ENCODE results near the gene SELENOH.

DNA sequence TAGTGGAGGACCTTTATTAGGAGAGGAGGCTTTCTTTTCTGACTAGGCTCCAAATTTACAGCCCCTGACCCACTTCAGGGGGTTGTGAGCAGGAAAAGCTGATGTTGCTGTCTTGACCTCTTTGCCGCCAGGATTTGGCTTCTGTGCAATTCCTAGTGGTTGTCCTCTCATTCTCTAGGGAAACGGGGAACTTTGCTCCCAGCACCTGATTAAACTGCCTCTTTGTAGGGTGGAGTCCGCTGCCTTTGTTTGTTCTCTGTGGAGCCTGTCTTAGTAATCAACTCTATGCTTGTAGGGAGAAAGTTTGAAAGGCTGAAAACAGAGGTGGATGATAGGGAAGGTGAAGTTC lies 36.7 kb downstream of the SELENOH start:
- no peak for TF ChIP-seq TAF1 (IDR thresholded peaks at IDR 0.05; ENCODE audit: borderline replicate concordance, insufficient read depth, low read length)
- TF ChIP-seq POLR2AphosphoS5 (IDR thresholded peaks at IDR 0.05; ENCODE audit: low read depth, low read length) = no peak
- no peak for TF ChIP-seq REST (IDR thresholded peaks at IDR 0.05; ENCODE audit: insufficient read depth in 1 of 2, low read depth in 2 of 2, low read length in 2 of 2)
- no peak for TF ChIP-seq FOXP2 (optimal IDR thresholded peaks at IDR 0.05; ENCODE audit: borderline replicate concordance, extremely low read depth, extremely low read length, insufficient read depth)
- TF ChIP-seq SIN3A (IDR thresholded peaks at IDR 0.05; ENCODE audit: borderline replicate concordance, insufficient read depth, low read length) = no peak

All from PFSK-1 (cell line).